PC-3 (cell line): Measurements from ENCODE around the gene CLNK. TPM values are rescaled to one million over a fixed set of nuclear protein-coding genes. Genes with fewer than 3 reads are reported as not detected.
"Not testable (repeated sequence)": the region's sequence is repeated elsewhere in the genome, so short reads cannot be mapped to it uniquely, and the experiment has no call there.

Experiments
- ATAC-seq: fragments of 200-7000 bp; cut with Tn5 transposase; 2 replicates; pipeline ENCODE4 v1.9.1; 2020; ENCODE audit warnings: mild to moderate bottlenecking, moderate library complexity
- BruUV-seq: library from RNA; stranded (reverse); fragments of 400-500 nt; replicated peaks from 2 replicates; lab custom pipeline; 2021; lab: Mats Ljungman, UMichigan
- CTCF ChIA-PET: fragments of 300-600 bp; sonication (Branson Sonifier 250); formaldehyde crosslinking; loops from one replicate; lab custom pipeline; 2022; ENCODE audit warnings: antibody characterized with exemption; lab: Charles Lee
- POLR2A ChIA-PET: fragments of 300-600 bp; sonication (Branson Sonifier 250); formaldehyde crosslinking; loops from one replicate; lab custom pipeline; 2022; ENCODE audit warnings: antibody characterized with exemption; ENCODE audit not compliant: unreplicated experiment; lab: Charles Lee
- DNase-seq: peaks from one replicate; pipeline ENCODE4 v3.0.0-alpha.2; 2015
- H2AFZ ChIP-seq: fragments of 300-600 bp; sonication (generic); 2 replicates; pipeline ENCODE4 v1.6.0; 2016; ENCODE audit warnings: antibody characterized with exemption, low read length
- H3F3A ChIP-seq: fragments of 300-600 bp; sonication (generic); one replicate; pipeline ENCODE4 v1.6.0; 2017; ENCODE audit warnings: antibody characterized with exemption, low read length, control low read depth, mild to moderate bottlenecking; ENCODE audit not compliant: unreplicated experiment
- H3K27ac ChIP-seq: fragments of 300-600 bp; sonication (generic); 2 replicates; pipeline ENCODE4 v1.5.1; 2016; ENCODE audit warnings: mild to moderate bottlenecking, low read length
- H3K27me3 ChIP-seq: fragments of 300-600 bp; sonication (generic); 2 replicates; pipeline ENCODE4 v1.6.1; 2016; ENCODE audit warnings: low read length, mixed read lengths
- H3K36me3 ChIP-seq: fragments of 300-600 bp; sonication (generic); 2 replicates; pipeline ENCODE4 v1.6.1; 2016; ENCODE audit warnings: low read depth, mixed run types, low read length, mixed read lengths
- H3K4me1 ChIP-seq: fragments of 300-600 bp; sonication (generic); 2 replicates; pipeline ENCODE4 v1.5.1; 2016; ENCODE audit warnings: low read length; ENCODE audit not compliant: insufficient read depth
- H3K4me2 ChIP-seq: fragments of 300-600 bp; sonication (generic); 2 replicates; pipeline ENCODE4 v1.6.0; 2016; ENCODE audit warnings: low read length
- H3K4me3 ChIP-seq: fragments of 300-600 bp; sonication (generic); 2 replicates; pipeline ENCODE4 v1.5.1; 2016; ENCODE audit warnings: mild to moderate bottlenecking, low read length, mixed read lengths
- H3K79me2 ChIP-seq: fragments of 300-600 bp; sonication (generic); 2 replicates; pipeline ENCODE4 v1.6.1; 2017; ENCODE audit warnings: low read length, mixed read lengths
- H3K9ac ChIP-seq: fragments of 300-600 bp; sonication (generic); 2 replicates; pipeline ENCODE4 v1.6.0; 2016; ENCODE audit warnings: mild to moderate bottlenecking, low read length
- H3K9me2 ChIP-seq: fragments of 300-600 bp; sonication (generic); replicated peaks from 2 replicates; pipeline ENCODE4 v1.6.1; 2016; ENCODE audit warnings: mixed run types, low read length, mixed read lengths
- H3K9me3 ChIP-seq: fragments of 300-600 bp; sonication (generic); 2 replicates; pipeline ENCODE4 v1.6.1; 2016; ENCODE audit warnings: low read length, mixed read lengths
- H4K20me1 ChIP-seq: fragments of 300-600 bp; sonication (generic); 2 replicates; pipeline ENCODE4 v1.6.1; 2016; ENCODE audit warnings: low read length, mixed read lengths
- EZH2 ChIP-seq: fragments of 300-600 bp; sonication (generic); IDR thresholded peaks from one replicate; pipeline ENCODE4 v1.6.1; 2017; ENCODE audit warnings: antibody characterized with exemption, mild to moderate bottlenecking, low read length; ENCODE audit not compliant: unreplicated experiment
- EZH2phosphoT487 ChIP-seq: fragments of 300-600 bp; sonication (generic); IDR thresholded peaks from 2 replicates; pipeline ENCODE4 v1.6.1; 2018; ENCODE audit warnings: mild to moderate bottlenecking, antibody characterized with exemption, low read length, borderline replicate concordance
- intact Hi-C: fragments of 100-400 bp; cut with micrococcal nuclease; formaldehyde crosslinking; loops from 2 replicates; pipeline ENCODE4 v1.9.0; 2023
- total RNA-seq: library from RNA; depleted of rRNA; stranded (reverse); fragments of >200 nt; gene quantifications from 2 replicates; pipeline ENCODE4 v1.2.3, GENCODE V29; 2014
- TF ChIP-seq, protein P1 (sequence below): fragments of 300-600 bp; sonication (generic); conservative IDR thresholded peaks from 2 replicates; pipeline ENCODE4 v1.5.1; 2017; ENCODE audit warnings: antibody characterized with exemption, low read depth, mild to moderate bottlenecking, low read length

The CLNK gene
- total RNA-seq, 1 experiment from 2014 or later = not detected

DNA sequence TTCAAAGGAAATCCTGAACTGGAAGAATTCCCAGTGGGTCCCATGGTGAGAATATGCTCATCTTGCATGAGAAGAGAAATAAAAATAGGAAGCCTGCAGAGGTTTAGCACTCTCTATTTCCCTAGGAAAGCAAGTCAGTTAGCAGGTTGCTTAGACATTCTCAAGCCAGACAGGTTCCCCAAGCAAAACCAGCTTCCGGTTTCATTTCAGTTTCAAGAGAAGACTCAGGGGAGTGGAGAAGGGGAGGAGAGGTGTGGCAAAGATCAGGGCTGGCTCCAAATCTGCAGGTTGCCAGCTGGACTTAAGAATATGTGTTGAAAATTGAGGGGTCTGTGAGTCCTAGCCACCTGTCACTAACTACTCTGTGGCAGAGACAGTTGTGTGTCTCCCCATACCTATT, 107.5 kb downstream of the CLNK start:
- H3F3A ChIP-seq = no peaks in the 10 kb centered on the region
- no peaks in the 10 kb centered on the region for H4K20me1 ChIP-seq
- H3K27ac ChIP-seq = no peak overlapping the region
- DNase-seq (no peak), ATAC-seq (no peak)
- intact Hi-C loops = no loop called here
- H3K9ac ChIP-seq = no peak overlapping the region
- H3K4me3 ChIP-seq = no peak overlapping the region
- H3K9me3 ChIP-seq = no peaks in the 10 kb centered on the region
- BruUV-seq = no TSS peak
- TF ChIP-seq, protein P1, sequence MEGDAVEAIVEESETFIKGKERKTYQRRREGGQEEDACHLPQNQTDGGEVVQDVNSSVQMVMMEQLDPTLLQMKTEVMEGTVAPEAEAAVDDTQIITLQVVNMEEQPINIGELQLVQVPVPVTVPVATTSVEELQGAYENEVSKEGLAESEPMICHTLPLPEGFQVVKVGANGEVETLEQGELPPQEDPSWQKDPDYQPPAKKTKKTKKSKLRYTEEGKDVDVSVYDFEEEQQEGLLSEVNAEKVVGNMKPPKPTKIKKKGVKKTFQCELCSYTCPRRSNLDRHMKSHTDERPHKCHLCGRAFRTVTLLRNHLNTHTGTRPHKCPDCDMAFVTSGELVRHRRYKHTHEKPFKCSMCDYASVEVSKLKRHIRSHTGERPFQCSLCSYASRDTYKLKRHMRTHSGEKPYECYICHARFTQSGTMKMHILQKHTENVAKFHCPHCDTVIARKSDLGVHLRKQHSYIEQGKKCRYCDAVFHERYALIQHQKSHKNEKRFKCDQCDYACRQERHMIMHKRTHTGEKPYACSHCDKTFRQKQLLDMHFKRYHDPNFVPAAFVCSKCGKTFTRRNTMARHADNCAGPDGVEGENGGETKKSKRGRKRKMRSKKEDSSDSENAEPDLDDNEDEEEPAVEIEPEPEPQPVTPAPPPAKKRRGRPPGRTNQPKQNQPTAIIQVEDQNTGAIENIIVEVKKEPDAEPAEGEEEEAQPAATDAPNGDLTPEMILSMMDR = no peak
- no peak for TF ChIP-seq EZH2
- TF ChIP-seq EZH2phosphoT487 = no peak
- H3K79me2 ChIP-seq = no peaks in the 10 kb centered on the region
- no peaks in the 10 kb centered on the region for H3K27me3 ChIP-seq
- H3K4me1 ChIP-seq = no peaks in the 10 kb centered on the region
- H3K4me2 ChIP-seq = no peak overlapping the region
- CTCF ChIA-PET = no interaction called here
- no peaks in the 10 kb centered on the region for H3K36me3 ChIP-seq
- H2AFZ ChIP-seq = no peak overlapping the region
- no peaks in the 10 kb centered on the region for H3K9me2 ChIP-seq
- POLR2A ChIA-PET = no interaction called here

DNA sequence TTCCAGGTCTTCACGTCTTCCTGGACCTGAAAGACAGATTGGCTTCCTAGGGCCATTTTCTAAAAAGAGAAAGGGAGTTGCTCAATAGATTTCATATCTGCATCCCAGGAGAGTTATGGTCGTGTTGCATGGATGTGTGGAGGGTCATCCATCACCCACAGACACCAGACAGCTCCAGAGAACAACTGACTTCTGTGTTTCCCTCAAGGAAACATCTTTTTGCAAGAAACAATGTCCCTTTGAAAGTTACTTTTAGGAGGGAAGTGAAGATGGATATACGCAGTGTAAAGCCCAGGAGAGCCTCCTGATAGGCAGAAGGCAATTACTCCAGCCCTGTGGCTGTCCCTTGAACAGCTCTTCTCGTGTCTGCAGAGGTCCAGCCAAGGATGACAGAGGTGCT, 108.3 kb downstream of the CLNK start:
- H3K36me3 ChIP-seq = no peaks in the 10 kb centered on the region
- H3K9me2 ChIP-seq = no peaks in the 10 kb centered on the region
- no peaks in the 10 kb centered on the region for H3K79me2 ChIP-seq
- no peak overlapping the region for H3K4me2 ChIP-seq
- H4K20me1 ChIP-seq = no peaks in the 10 kb centered on the region
- ChIA-PET POLR2A (no interaction called here), CTCF (no interaction called here)
- H3F3A ChIP-seq = no peaks in the 10 kb centered on the region
- no peak overlapping the region for H2AFZ ChIP-seq
- no peak for DNase-seq
- no TSS peak for BruUV-seq
- TF ChIP-seq, protein P1 = no peak
- no peak for TF ChIP-seq EZH2
- TF ChIP-seq EZH2phosphoT487 = no peak
- no peak overlapping the region for H3K4me3 ChIP-seq
- H3K27me3 ChIP-seq = no peaks in the 10 kb centered on the region
- H3K27ac ChIP-seq = no peak overlapping the region
- no peaks in the 10 kb centered on the region for H3K9me3 ChIP-seq
- H3K9ac ChIP-seq = no peak overlapping the region
- no peak for ATAC-seq
- H3K4me1 ChIP-seq = no peaks in the 10 kb centered on the region
- intact Hi-C loops = no loop called here

DNA sequence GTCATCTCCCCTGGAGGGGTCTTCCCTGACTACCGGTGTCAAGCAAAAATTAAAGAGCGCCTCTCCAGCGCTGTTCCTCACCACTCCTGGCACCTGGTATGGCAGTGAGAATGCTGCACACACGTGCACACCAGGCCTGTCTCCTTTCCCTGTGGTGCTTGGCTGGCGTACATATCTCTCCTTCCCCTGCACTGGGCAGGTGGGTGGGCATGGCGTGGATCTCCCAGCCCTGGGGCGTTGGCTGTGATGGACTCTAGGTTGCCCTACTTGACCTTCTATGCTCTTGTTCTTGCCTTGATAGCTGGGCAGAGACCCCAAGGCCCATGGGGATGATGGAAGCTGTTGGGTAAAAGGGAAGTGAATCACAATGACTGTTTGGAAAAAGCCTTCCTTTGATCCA, 109.2 kb downstream of the CLNK start:
- TF ChIP-seq EZH2 (no peak), EZH2phosphoT487 (no peak)
- TF ChIP-seq, protein P1 = no peak
- Histone ChIP-seq H3K27ac (no peak overlapping the region), H4K20me1 (no peaks in the 10 kb centered on the region), H3K9me3 (no peaks in the 10 kb centered on the region), H3K4me1 (no peaks in the 10 kb centered on the region), H3K36me3 (no peaks in the 10 kb centered on the region), H2AFZ (no peak overlapping the region), H3K9ac (no peak overlapping the region), H3K27me3 (no peaks in the 10 kb centered on the region), H3K4me2 (no peak overlapping the region), H3K9me2 (no peaks in the 10 kb centered on the region), H3F3A (no peaks in the 10 kb centered on the region), H3K79me2 (no peaks in the 10 kb centered on the region), H3K4me3 (no peak overlapping the region)
- BruUV-seq = no TSS peak
- ChIA-PET CTCF (no interaction called here), POLR2A (no interaction called here)
- intact Hi-C loops = no loop called here
- DNase-seq (no peak), ATAC-seq (no peak)

DNA sequence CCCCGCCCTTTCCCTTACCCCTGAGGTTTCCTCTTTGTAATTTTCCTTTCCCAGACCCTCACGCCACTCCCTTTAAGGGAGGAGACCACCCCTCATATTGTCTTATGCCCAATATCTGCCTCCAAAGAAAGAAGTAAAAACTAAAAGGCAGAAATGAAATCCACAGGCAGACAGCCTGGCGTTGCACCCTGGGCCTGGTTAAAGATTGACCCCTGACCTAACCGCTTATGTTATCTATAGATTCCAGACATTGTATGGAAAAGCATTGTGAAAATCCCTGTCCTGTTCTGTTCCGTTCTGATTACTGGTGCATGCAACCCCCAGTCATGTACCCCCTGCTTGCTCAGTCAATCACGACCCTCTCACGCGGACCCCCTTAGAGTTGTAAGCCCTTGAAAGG, 110.0 kb downstream of the CLNK start:
- H3K27me3 ChIP-seq, DNase-seq, H4K20me1 ChIP-seq, H3F3A ChIP-seq, H3K27ac ChIP-seq, H3K9me2 ChIP-seq, H3K36me3 ChIP-seq, H3K4me2 ChIP-seq, H3K79me2 ChIP-seq, ATAC-seq, POLR2A ChIA-PET, H2AFZ ChIP-seq, H3K4me1 ChIP-seq, BruUV-seq, H3K4me3 ChIP-seq, intact Hi-C loops, H3K9me3 ChIP-seq, CTCF ChIA-PET, H3K9ac ChIP-seq: not testable (repeated sequence)
